Hepatocyte (in vitro differentiated cells): Measurements from ENCODE around the gene ZNF680. TPM values are rescaled to one million over a fixed set of nuclear protein-coding genes. Genes with fewer than 3 reads are reported as not detected.

ENCODE experiments used
- DNase-seq: peaks from one replicate; pipeline ENCODE4 v3.0.0-alpha.2; 2016; ENCODE audit warnings: low spot score
- H2AFZ ChIP-seq: fragments of 200-600 bp; sonication (generic); 2 replicates; pipeline ENCODE4 v1.6.0; 2016; ENCODE audit warnings: antibody characterized with exemption, mild to moderate bottlenecking
- H3K27ac ChIP-seq: fragments of 200-600 bp; sonication (generic); 2 replicates; pipeline ENCODE4 v1.5.1; 2016; ENCODE audit warnings: mild to moderate bottlenecking
- H3K27me3 ChIP-seq: fragments of 200-600 bp; sonication (generic); 2 replicates; pipeline ENCODE4 v1.6.1; 2016
- H3K36me3 ChIP-seq: fragments of 200-600 bp; sonication (generic); replicated peaks from 2 replicates; pipeline ENCODE4 v1.5.1; 2016; ENCODE audit warnings: low read depth; ENCODE audit not compliant: insufficient read depth
- H3K4me1 ChIP-seq: fragments of 200-600 bp; sonication (generic); 2 replicates; pipeline ENCODE4 v1.5.1; 2016; ENCODE audit warnings: mild to moderate bottlenecking, moderate library complexity; ENCODE audit not compliant: insufficient read depth
- H3K4me2 ChIP-seq: fragments of 200-600 bp; sonication (generic); 2 replicates; pipeline ENCODE4 v1.6.0; 2016
- H3K4me3 ChIP-seq: fragments of 200-600 bp; sonication (generic); 2 replicates; pipeline ENCODE4 v1.5.1; 2016; ENCODE audit warnings: mild to moderate bottlenecking
- H3K79me2 ChIP-seq: fragments of 200-600 bp; sonication (generic); 2 replicates; pipeline ENCODE4 v1.6.0; 2017; ENCODE audit warnings: mild to moderate bottlenecking
- H3K9me2 ChIP-seq: fragments of 200-600 bp; sonication (generic); replicated peaks from 2 replicates; pipeline ENCODE4 v1.6.0; 2017; ENCODE audit warnings: mild to moderate bottlenecking; ENCODE audit not compliant: insufficient read depth
- H3K9me3 ChIP-seq: fragments of 200-600 bp; sonication (generic); 2 replicates; pipeline ENCODE4 v1.5.1; 2016; ENCODE audit warnings: low read depth, mild to moderate bottlenecking
- H4K20me1 ChIP-seq: fragments of 200-600 bp; sonication (generic); 2 replicates; pipeline ENCODE4 v1.6.0; 2016; ENCODE audit warnings: mild to moderate bottlenecking; ENCODE audit not compliant: insufficient read depth, poor library complexity, severe bottlenecking
- EZH2 ChIP-seq: fragments of 200-600 bp; sonication (generic); IDR thresholded peaks from 2 replicates; pipeline ENCODE4 v1.6.1; 2016; ENCODE audit warnings: antibody characterized with exemption, mild to moderate bottlenecking, borderline replicate concordance
- EZH2phosphoT487 ChIP-seq: fragments of 200-600 bp; sonication (generic); IDR thresholded peaks from one replicate; pipeline ENCODE4 v1.6.1; 2018; ENCODE audit warnings: antibody characterized with exemption, mild to moderate bottlenecking, low read depth, moderate library complexity; ENCODE audit not compliant: unreplicated experiment, severe bottlenecking
- WGBS: methylation state at CpG from one replicate; pipeline ENCODE4 v1.1.6; 2016; ENCODE audit warnings: low lambda C conversion rate; ENCODE audit errors: missing lambda C conversion rate; 5-methylcytosine and 5-hydroxymethylcytosine counted together
- polyA plus RNA-seq: library from polyadenylated mRNA; unstranded; fragments of >200 nt; fragmentation: Nextera tagmentation; extraction: Ambion mirVana; gene quantifications from 2 replicates; pipeline ENCODE4 v1.2.1, GENCODE V29; 2016
- total RNA-seq: library from RNA; depleted of rRNA; stranded (reverse); fragments of >200 nt; gene quantifications from 2 replicates; pipeline ENCODE4 v1.2.3, GENCODE V29; 2014
- TF ChIP-seq, protein P1 (sequence below): fragments of 200-600 bp; sonication (generic); IDR thresholded peaks from 2 replicates; pipeline ENCODE4 v1.5.1; 2016; ENCODE audit warnings: antibody characterized with exemption, mild to moderate bottlenecking; ENCODE audit not compliant: poor library complexity

The ZNF680 gene
- total and polyA plus RNA-seq, 2 experiments from 2014 or later = not detected

GRCh38 chr7:64562256-64562625 is 630 bp downstream of the ZNF680 start:
- no peak overlapping the region for H3K4me2 ChIP-seq
- TF ChIP-seq EZH2phosphoT487 (no peak), EZH2 (no peak)
- TF ChIP-seq, protein P1, sequence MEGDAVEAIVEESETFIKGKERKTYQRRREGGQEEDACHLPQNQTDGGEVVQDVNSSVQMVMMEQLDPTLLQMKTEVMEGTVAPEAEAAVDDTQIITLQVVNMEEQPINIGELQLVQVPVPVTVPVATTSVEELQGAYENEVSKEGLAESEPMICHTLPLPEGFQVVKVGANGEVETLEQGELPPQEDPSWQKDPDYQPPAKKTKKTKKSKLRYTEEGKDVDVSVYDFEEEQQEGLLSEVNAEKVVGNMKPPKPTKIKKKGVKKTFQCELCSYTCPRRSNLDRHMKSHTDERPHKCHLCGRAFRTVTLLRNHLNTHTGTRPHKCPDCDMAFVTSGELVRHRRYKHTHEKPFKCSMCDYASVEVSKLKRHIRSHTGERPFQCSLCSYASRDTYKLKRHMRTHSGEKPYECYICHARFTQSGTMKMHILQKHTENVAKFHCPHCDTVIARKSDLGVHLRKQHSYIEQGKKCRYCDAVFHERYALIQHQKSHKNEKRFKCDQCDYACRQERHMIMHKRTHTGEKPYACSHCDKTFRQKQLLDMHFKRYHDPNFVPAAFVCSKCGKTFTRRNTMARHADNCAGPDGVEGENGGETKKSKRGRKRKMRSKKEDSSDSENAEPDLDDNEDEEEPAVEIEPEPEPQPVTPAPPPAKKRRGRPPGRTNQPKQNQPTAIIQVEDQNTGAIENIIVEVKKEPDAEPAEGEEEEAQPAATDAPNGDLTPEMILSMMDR = no peak
- no peaks in the 10 kb centered on the region for H3K9me3 ChIP-seq
- no peaks in the 10 kb centered on the region for H4K20me1 ChIP-seq
- no peak overlapping the region for H2AFZ ChIP-seq
- no peaks in the 10 kb centered on the region for H3K9me2 ChIP-seq
- no peaks in the 10 kb centered on the region for H3K27me3 ChIP-seq
- 92% methylated on average over 4 of the region's 4 CpGs for WGBS
- no peak for DNase-seq
- H3K36me3 ChIP-seq = no peaks in the 10 kb centered on the region
- no peaks in the 10 kb centered on the region for H3K4me1 ChIP-seq
- no peak overlapping the region for H3K27ac ChIP-seq
- no peak overlapping the region for H3K4me3 ChIP-seq
- no peaks in the 10 kb centered on the region for H3K79me2 ChIP-seq

- H3K27ac ChIP-seq = no peak overlapping the region
- TF ChIP-seq, protein P1 = no peak
- TF ChIP-seq EZH2phosphoT487 = no peak
- H3K79me2 ChIP-seq = no peaks in the 10 kb centered on the region
- no peaks in the 10 kb centered on the region for H4K20me1 ChIP-seq
- no peaks in the 10 kb centered on the region for H3K9me3 ChIP-seq
- no peak overlapping the region for H3K4me3 ChIP-seq
- H2AFZ ChIP-seq = no peak overlapping the region
- no peak overlapping the region for H3K4me2 ChIP-seq
- WGBS = 77% methylated on average over 5 of the region's 5 CpGs
- H3K27me3 ChIP-seq = no peaks in the 10 kb centered on the region
- no peaks in the 10 kb centered on the region for H3K9me2 ChIP-seq
- DNase-seq = no peak
- no peaks in the 10 kb centered on the region for H3K36me3 ChIP-seq
- no peaks in the 10 kb centered on the region for H3K4me1 ChIP-seq
Measured at GRCh38 chr7:64559206-64559605, 3.7 kb downstream of the ZNF680 start.

DNA sequence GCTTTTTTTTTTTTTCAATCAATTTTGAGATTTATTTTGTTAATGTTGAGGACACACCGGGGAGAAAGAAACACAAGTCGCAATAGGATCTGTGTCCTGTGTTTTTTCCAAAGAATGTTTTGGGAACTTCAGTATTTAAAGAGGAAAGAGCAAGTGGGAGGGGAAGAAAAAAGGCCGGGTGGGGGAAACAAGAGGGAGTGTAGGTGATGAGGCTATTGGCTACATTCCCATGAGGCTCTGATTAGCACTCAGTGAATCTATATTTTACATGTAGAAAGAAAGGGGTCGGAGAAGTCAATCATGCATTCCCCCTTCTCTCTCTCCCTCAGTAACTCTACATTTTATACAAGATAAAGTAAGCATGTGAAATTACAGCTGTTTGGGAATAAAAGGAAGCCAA is 4.1 kb downstream of the ZNF680 start:
- no peak overlapping the region for H3K4me3 ChIP-seq
- TF ChIP-seq, protein P1 = no peak
- no peak for TF ChIP-seq EZH2
- no peak for TF ChIP-seq EZH2phosphoT487
- H3K27ac ChIP-seq = no peak overlapping the region
- no peaks in the 10 kb centered on the region for H3K4me1 ChIP-seq
- no peak overlapping the region for H3K4me2 ChIP-seq
- WGBS = 83% methylated on average over 4 of the region's 4 CpGs
- H2AFZ ChIP-seq = no peak overlapping the region
- H4K20me1 ChIP-seq = no peaks in the 10 kb centered on the region
- H3K79me2 ChIP-seq = no peaks in the 10 kb centered on the region
- no peaks in the 10 kb centered on the region for H3K36me3 ChIP-seq
- H3K27me3 ChIP-seq = no peaks in the 10 kb centered on the region
- H3K9me3 ChIP-seq = no peaks in the 10 kb centered on the region
- no peak for DNase-seq
- H3K9me2 ChIP-seq = no peaks in the 10 kb centered on the region

DNA sequence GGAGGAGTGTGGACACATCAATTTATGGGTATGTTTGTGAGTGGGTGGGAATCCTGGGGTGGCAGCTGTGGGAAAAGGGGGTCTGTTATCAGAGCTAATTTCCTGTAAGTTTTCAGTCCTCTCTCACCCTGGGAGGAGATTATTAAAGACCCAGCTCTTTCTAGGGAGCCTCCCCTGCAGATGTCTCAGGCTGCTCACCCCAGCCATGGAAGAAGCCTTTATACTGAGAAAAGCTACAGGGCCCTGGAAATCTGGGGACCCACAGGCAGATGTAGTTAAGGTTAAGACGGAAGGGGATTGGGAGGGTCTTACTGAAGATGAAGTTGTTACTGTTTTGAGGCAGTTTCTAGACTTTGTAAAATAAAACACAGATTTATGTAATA is 4.6 kb downstream of the ZNF680 start:
- Histone ChIP-seq H3K9me3 (no peaks in the 10 kb centered on the region), H3K27ac (no peak overlapping the region), H3K4me3 (no peak overlapping the region), H3K4me2 (no peak overlapping the region), H3K36me3 (no peaks in the 10 kb centered on the region), H3K4me1 (no peaks in the 10 kb centered on the region), H4K20me1 (no peaks in the 10 kb centered on the region), H2AFZ (no peak overlapping the region), H3K9me2 (no peaks in the 10 kb centered on the region), H3K79me2 (no peaks in the 10 kb centered on the region), H3K27me3 (no peaks in the 10 kb centered on the region)
- DNase-seq = no peak
- no peak for TF ChIP-seq EZH2phosphoT487
- TF ChIP-seq, protein P1 = no peak
- no peak for TF ChIP-seq EZH2
- WGBS = 50% methylated on average over 1 of the region's 1 CpG
